Hippocampal formation (tissue), 2 donors: ENCODE results near the gene RASAL2.
A peak's percentile ranks its signal among the peaks of the same experiment; 100 is the strongest.

Experiments
- DNase-seq, 2 donors: peaks; one replicate each; lab custom pipeline; 2025; lab: John Stamatoyannopoulos, UW

RASAL2 gene

DNA sequence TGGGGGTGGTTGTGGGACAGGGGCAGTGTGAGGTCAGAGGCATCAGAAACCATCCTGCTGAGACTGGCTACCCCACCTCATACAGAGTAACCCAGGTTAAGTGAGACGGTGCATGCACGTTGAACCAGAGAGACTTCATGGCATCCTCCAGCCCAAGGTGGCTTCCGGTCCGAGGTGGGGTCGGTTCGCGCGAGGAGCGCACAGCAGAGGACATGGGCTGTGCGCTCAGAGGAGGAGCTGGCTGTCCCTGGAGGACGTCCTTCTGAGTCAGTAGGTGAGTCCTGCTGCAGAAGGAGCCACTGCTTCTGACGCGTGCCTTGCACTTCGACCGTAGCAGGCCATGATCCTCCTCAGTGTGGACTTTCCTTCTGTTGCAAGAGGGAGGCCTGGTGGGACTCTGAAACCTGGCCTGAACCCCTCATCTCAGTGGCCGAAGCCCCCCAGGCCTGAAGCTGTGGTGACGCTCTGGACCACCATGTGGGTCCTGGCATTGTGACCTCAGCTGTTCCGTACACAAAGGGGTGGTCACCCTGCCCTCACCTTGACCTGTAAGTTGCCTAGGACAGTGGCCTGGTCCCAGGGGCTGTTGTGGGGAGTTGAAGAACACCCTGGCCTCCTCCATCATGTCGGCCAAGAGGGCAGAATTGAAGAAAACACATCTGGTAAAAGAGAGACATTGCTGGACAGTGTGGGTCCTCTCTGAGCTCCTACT is 418.8 kb downstream of the RASAL2 start, which contains the start of gene TEX35:
Gene TEX35 (plus strand): TSS at position 544 of the 712 bp plus-strand sequence. CDS start 80 bp downstream, at position 624.
- no peak for DNase-seq

DNA sequence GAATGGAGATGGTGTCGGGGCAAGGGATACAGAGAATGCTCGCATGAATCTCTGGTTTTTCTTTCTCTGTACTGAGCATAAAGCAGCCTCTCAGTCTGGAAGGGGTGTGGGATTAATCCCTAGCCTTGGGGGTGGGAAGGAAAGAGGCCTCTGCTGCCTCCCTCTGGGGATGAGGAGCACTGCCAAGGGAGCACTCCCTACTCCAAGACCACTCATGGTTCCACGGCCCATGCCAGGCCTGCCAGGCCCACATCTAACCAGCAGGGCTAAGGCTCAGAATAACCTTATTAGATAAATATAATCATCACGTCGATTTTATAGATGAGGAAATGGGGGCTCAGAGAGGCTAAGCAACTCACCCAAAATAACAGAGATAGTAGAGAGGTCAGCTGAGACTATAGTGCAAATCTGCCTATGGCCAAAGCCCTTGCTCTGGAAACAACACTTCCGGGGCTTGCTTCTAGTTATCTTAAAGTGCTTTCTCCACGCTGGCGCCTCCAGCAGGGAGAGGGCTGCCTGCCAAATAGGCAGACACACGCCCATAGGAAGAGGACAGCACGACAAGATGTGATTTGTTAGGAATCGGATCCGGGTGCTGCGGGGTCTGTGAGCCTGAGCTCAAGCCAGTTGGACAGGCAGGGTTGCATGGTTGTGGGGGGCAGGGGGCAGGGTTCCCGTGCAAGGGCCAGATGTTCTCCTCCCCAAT is 419.5 kb downstream of the RASAL2 start:
- no peak for DNase-seq

- no peak for DNase-seq
These were observed 422.2 kb downstream of the RASAL2 start for GRCh38 chr1:178516110-178516509.

DNA sequence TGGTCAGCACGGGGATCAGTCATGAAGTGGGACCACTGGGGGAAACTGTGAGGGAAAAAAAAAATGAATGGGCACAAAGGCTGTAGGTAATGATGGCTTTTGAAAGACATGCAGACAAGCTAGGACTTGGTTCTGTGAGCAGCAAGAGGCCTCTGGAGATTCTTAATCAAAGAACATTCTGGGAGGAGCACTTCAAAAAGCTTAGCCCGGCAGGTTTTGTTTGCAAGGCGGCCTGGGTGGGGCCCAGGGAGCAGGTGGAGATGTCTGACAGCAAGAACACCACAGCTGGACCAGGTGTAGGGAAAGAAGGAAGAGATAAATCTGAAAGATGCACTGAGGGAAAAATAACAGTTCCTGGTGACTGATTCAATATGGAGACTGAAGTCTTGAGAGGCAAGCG is 425.0 kb downstream of the RASAL2 start:
- no peak for DNase-seq

DNA sequence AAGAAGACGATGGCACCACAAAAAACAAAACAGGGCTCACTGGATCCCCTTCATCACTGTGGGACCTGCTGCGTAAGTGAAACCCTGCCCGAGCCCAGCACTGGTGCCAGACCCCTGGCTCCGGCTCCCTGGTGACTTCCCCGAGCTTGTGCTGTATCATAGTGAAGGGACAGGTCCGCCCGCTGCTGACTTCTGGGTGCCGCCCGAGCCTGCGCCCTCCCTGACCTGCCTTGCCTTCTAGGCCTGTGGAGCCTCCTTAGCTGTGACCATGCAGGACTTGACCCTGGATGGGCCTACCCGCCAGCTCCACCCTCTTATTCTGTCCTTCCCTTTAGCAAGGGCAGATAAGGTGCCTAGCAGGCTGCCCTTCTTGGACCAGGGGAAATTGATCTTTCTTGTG is 426.9 kb downstream of the RASAL2 start:
- DNase-seq, result no peak

GRCh38 chr1:178521241-178521640 is 427.3 kb downstream of the RASAL2 start:
- no peak for DNase-seq

- DNase-seq, result no peak
These were observed 433.2 kb downstream of the RASAL2 start for GRCh38 chr1:178527117-178527516.

- no peak for DNase-seq
These were observed 434.5 kb downstream of the RASAL2 start for GRCh38 chr1:178528228-178528952.

- no peak for DNase-seq
These were observed 435.0 kb downstream of the RASAL2 start for GRCh38 chr1:178528953-178529335.

GRCh38 chr1:178529364-178530036 is 435.6 kb downstream of the RASAL2 start:
- no peak for DNase-seq

DNA sequence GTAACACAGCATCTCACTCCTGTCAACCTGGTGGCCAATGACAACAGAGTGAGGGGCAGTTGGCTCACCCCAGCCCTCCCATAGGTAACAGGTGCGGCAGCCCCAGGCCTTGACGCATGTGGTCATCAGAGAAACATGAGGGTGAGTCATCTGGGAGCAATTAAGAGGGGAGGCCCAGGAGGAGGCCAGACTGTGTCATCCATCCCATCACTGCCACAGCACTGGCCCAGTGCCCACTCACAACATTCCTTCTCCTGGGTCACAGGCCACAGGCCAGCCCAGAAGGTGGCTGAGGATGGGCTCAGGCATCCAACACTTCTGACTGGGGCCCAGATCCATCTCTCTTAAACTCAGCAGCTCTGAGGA is 436.1 kb downstream of the RASAL2 start:
- DNase-seq, result no peak

DNA sequence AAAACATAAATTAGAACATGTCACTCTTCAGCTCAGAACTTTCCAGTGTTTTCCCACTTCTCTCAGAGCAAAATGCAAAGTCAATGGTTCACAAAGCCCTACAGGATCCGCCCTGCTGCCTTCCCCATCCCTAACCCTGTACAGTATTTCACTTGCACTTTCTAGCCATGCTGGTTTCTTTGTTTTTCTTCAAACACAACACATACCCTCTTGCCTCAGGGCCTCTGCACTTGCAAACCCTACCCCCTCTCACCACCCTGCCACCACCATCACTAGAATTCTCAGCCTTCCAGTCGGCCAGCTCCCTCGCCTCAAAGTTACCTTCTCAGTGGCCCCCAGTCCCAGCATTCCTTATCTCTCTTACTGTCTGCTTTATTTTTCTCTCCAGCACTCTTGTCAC is 436.6 kb downstream of the RASAL2 start:
- no peak for DNase-seq

GRCh38 chr1:178531887-178532286 is 438.0 kb downstream of the RASAL2 start:
- DNase-seq, result no peak

GRCh38 chr1:178532392-178532791 is 438.5 kb downstream of the RASAL2 start:
- peak; percentile 60 to 79 for DNase-seq

GRCh38 chr1:178533121-178533946 is 439.4 kb downstream of the RASAL2 start:
- DNase-seq, result no peak
